Activated CD4-positive, alpha-beta T cell treated with anti-CD3 and anti-CD28 coated beads, Interleukin-2, amount 10 ng/mL, durations not matched to agents 7 days and 5 days (primary cell): ENCODE measurements around the gene THPO. TPM values are rescaled to one million over a fixed set of nuclear protein-coding genes. Genes with fewer than 3 reads are reported as not detected.
A peak's percentile ranks its signal among the peaks of the same experiment; 100 is the strongest.

Experiments
- CTCF ChIA-PET: fragments of 350-600 bp; sonication (Branson Sonifier 250); formaldehyde crosslinking; loops from one replicate; lab custom pipeline; 2021; ENCODE audit warnings: antibody characterized with exemption; lab: Charles Lee
- POLR2A ChIA-PET: fragments of 350-600 bp; sonication (Branson Sonifier 250); formaldehyde crosslinking; loops from one replicate; lab custom pipeline; 2021; ENCODE audit warnings: antibody characterized with exemption; lab: Charles Lee
- DNase-seq: peaks from one replicate; pipeline ENCODE4 v3.0.0-alpha.2; 2020
- H3K27ac Mint-ChIP-seq: one replicate; pipeline ENCODE4 v1.8.0; 2021; ENCODE audit warnings: mild to moderate bottlenecking, moderate library complexity, mixed read lengths
- H3K27me3 Mint-ChIP-seq: one replicate; pipeline ENCODE4 v1.8.0; 2021; ENCODE audit warnings: mixed read lengths
- H3K36me3 Mint-ChIP-seq: one replicate; pipeline ENCODE4 v1.8.0; 2021; ENCODE audit warnings: low read depth, mixed read lengths
- H3K4me1 Mint-ChIP-seq: one replicate; pipeline ENCODE4 v1.8.0; 2021; ENCODE audit warnings: mixed read lengths
- H3K4me3 Mint-ChIP-seq: one replicate; pipeline ENCODE4 v1.8.0; 2021; ENCODE audit warnings: mild to moderate bottlenecking, moderate library complexity, mixed read lengths
- H3K9me3 Mint-ChIP-seq: one replicate; pipeline ENCODE4 v1.8.0; 2021; ENCODE audit warnings: mixed read lengths
- total RNA-seq, 2 experiments: library from RNA; stranded (reverse); gene quantifications; one replicate each; pipeline ENCODE4 v1.2.3, GENCODE V29; 2021

The THPO gene
- total RNA-seq, 2 experiments from 2014 or later = not detected

GRCh38 chr3:184328516-184328915 lies 49.5 kb downstream of the THPO start:
- POLR2A ChIA-PET = no interaction called here
- peaks cover 15% of the 10 kb centered on the region for H3K4me1 Mint-ChIP-seq
- H3K9me3 Mint-ChIP-seq = no peaks in the 10 kb centered on the region
- H3K36me3 Mint-ChIP-seq = peaks cover 90% of the 10 kb centered on the region
- H3K27ac Mint-ChIP-seq = no peak overlapping the region
- no peaks in the 10 kb centered on the region for H3K27me3 Mint-ChIP-seq
- CTCF ChIA-PET = interaction anchor here (0.6 to 0.8 kb wide), 2 partner anchors 34 to 209 kb away, joined by 3 read pairs; no protein-coding TSS in a partner anchor
- no peak for DNase-seq
- H3K4me3 Mint-ChIP-seq = no peak overlapping the region

- CTCF ChIA-PET = interaction anchor here (1.3 to 1.8 kb wide), 3 partner anchors 10 to 15 kb away, joined by 3 to 10 read pairs (median 6); partner anchors contain the start of gene FAM131A
- no peaks in the 10 kb centered on the region for H3K9me3 Mint-ChIP-seq
- peaks cover 2% of the 10 kb centered on the region for H3K4me1 Mint-ChIP-seq
- no peak overlapping the region for H3K27ac Mint-ChIP-seq
- POLR2A ChIA-PET = no interaction called here
- H3K36me3 Mint-ChIP-seq = peaks cover 89% of the 10 kb centered on the region
- no peaks in the 10 kb centered on the region for H3K27me3 Mint-ChIP-seq
- no peak for DNase-seq
- no peak overlapping the region for H3K4me3 Mint-ChIP-seq
Observed at GRCh38 chr3:184327171-184327570, 50.8 kb downstream of the THPO start.

DNA sequence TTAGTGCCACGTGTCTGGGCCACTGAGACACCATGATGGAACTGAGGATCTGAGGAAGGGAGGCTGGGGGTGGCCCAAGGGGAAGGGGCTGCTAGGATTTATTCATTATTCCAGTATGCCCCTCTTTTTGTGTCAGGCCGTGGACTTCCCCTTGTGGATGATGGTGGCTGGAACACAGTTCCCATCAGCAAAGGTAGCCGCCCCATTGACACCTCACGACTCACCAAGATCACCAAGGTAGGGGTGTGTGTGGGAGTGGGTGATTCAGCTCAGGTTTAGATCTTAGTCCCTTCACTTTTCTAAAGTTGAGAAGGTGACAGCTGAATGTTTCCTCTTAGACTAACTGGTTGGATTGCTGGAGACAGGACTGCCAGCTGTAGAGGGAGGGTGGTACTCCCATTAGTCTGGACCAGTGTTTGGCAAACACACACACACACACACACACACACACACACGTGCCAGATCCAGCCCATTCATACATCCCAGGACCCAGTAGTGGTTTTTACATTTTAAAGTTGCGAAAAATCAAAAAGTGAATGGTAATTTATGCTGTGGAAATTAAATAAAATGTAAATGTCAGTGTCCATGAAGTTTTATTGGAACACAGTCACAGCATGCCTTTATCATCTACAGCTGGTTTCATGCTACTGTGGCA lies 52.2 kb downstream of the THPO start:
- H3K27ac Mint-ChIP-seq = no peak overlapping the region
- peaks cover 4% of the 10 kb centered on the region for H3K4me1 Mint-ChIP-seq
- H3K9me3 Mint-ChIP-seq = no peaks in the 10 kb centered on the region
- POLR2A ChIA-PET = no interaction called here
- CTCF ChIA-PET = interaction anchor here (0.9 to 1.8 kb wide), 3 partner anchors 10 to 38 kb away, joined by 4 to 6 read pairs (median 4); partner anchors contain the start of gene FAM131A
- H3K36me3 Mint-ChIP-seq = peaks cover 86% of the 10 kb centered on the region
- DNase-seq = no peak
- H3K4me3 Mint-ChIP-seq = no peak overlapping the region
- H3K27me3 Mint-ChIP-seq = no peaks in the 10 kb centered on the region

GRCh38 chr3:184325269-184325668 lies 52.7 kb downstream of the THPO start:
- H3K9me3 Mint-ChIP-seq = no peaks in the 10 kb centered on the region
- POLR2A ChIA-PET = no interaction called here
- H3K4me3 Mint-ChIP-seq = no peak overlapping the region
- peaks cover 6% of the 10 kb centered on the region for H3K4me1 Mint-ChIP-seq
- no peaks in the 10 kb centered on the region for H3K27me3 Mint-ChIP-seq
- no peak for DNase-seq
- peaks cover 87% of the 10 kb centered on the region for H3K36me3 Mint-ChIP-seq
- CTCF ChIA-PET = interaction anchor here (0.6 to 0.9 kb wide), 3 partner anchors 9 to 38 kb away, joined by 3 to 4 read pairs (median 4); no protein-coding TSS in a partner anchor
- peak overlapping the region; percentile 51 for H3K27ac Mint-ChIP-seq

DNA sequence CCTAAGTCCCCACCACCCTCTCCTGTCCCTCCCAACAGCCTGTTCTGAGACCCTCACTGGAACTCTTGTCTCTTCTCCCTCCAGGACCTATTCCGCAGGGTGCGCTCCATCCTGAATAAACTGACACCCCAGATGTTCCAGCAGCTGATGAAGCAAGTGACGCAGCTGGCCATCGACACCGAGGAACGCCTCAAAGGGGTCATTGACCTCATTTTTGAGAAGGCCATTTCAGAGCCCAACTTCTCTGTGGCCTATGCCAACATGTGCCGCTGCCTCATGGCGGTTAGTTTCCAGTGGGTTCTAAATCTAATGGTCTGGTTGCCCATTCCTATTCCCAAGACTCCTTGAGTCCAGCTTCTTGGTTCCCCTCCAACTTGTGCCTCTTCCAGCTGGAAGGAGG lies 54.3 kb downstream of the THPO start:
- Mint-ChIP-seq H3K36me3 (peaks cover 80% of the 10 kb centered on the region), H3K27me3 (no peaks in the 10 kb centered on the region), H3K27ac (no peak overlapping the region), H3K9me3 (no peaks in the 10 kb centered on the region), H3K4me1 (peaks cover 15% of the 10 kb centered on the region), H3K4me3 (no peak overlapping the region)
- ChIA-PET POLR2A (no interaction called here), CTCF (no interaction called here)
- no peak for DNase-seq

- DNase-seq = no peak
- POLR2A ChIA-PET = no interaction called here
- H3K27ac Mint-ChIP-seq = peak overlapping the region; percentile 64
- no peaks in the 10 kb centered on the region for H3K9me3 Mint-ChIP-seq
- H3K36me3 Mint-ChIP-seq = peaks cover 76% of the 10 kb centered on the region
- peaks cover 18% of the 10 kb centered on the region for H3K4me1 Mint-ChIP-seq
- no peak overlapping the region for H3K4me3 Mint-ChIP-seq
- CTCF ChIA-PET = no interaction called here
- H3K27me3 Mint-ChIP-seq = no peaks in the 10 kb centered on the region
Observed at GRCh38 chr3:184322731-184323487, 55.1 kb downstream of the THPO start.

Other genes starting within 250 kb of the THPO start
- gene EIF2B5, start 242.8 kb downstream of the THPO start, total RNA-seq = 10 to 100 TPM; 53.0 to 60.0 TPM
- gene DVL3, start 222.8 kb downstream of the THPO start, total RNA-seq = 10 to 100 TPM; 35.0 to 36.3 TPM
- gene AP2M1, start 203.4 kb downstream of the THPO start, total RNA-seq = 100 to 1,000 TPM; 222 to 223 TPM
- gene ABCF3, start 192.0 kb downstream of the THPO start, total RNA-seq = 10 to 100 TPM; 62.2 to 64.4 TPM
- not detected for gene VWA5B2, start 148.6 kb downstream of the THPO start, total RNA-seq
- gene ALG3, start 129.2 kb downstream of the THPO start, total RNA-seq = 10 to 100 TPM; 43.2 to 45.7 TPM
- gene EEF1AKMT4, start 128.5 kb downstream of the THPO start, total RNA-seq = 1 to 10 TPM; 4.2 to 4.7 TPM
- gene CAMK2N2, start 116.7 kb downstream of the THPO start, total RNA-seq = not detected
- not detected for gene ECE2, start 102.2 kb downstream of the THPO start, total RNA-seq
- gene PSMD2, start 79.0 kb downstream of the THPO start, total RNA-seq = 100 to 1,000 TPM; 188 to 193 TPM
- 100 to 1,000 TPM; 269 to 300 TPM for gene EIF4G1, start 63.6 kb downstream of the THPO start, total RNA-seq
- 1 to 10 TPM; 3.6 to 4.4 TPM for gene FAM131A, start 40.6 kb downstream of the THPO start, total RNA-seq
- gene CLCN2, start 16.6 kb downstream of the THPO start, total RNA-seq = 1 to 10 TPM; 3.0 to 3.6 TPM
- 10 to 100 TPM; 74.4 to 79.9 TPM for gene POLR2H, start 16.5 kb downstream of the THPO start, total RNA-seq
- gene CHRD, start 1.8 kb upstream of the THPO start, total RNA-seq = not detected
- under 1 TPM; 0.12 to 0.22 TPM for gene EPHB3, start 183.6 kb upstream of the THPO start, total RNA-seq